Measurements from ENCODE around the gene C1QTNF6.

- TF ChIP-seq SUZ12 (IDR thresholded peaks at IDR 0.05; ENCODE audit: extremely low read depth, insufficient read depth, insufficient read length) (no peak), YY1 (IDR thresholded peaks at IDR 0.05; ENCODE audit: insufficient read depth, insufficient read length) (no peak)
These were observed 14.3 kb downstream of the C1QTNF6 start for GRCh38 chr22:37173709-37174108.
